ENCODE measurements around the gene MGLL. TPM values are rescaled to one million over a fixed set of nuclear protein-coding genes. Genes with fewer than 3 reads are reported as not detected.

Gene MGLL
- total RNA-seq, 1 experiment from 2014 or later, result 6.8 TPM

GRCh38 chr3:127743351-127744252 lies 78.7 kb downstream of the MGLL start:
- H3K9me3 ChIP-seq (ENCODE audit: control insufficient read depth in 1 of 2, insufficient read depth in 1 of 2, low read depth in 1 of 2, low read length in 2 of 2), result no peaks in the 10 kb centered on the region
- no peak overlapping the region for H3K9ac ChIP-seq (ENCODE audit: low read length)
- no peaks in the 10 kb centered on the region for H4K20me1 ChIP-seq (ENCODE audit: insufficient read depth)
- H3K36me3 ChIP-seq (ENCODE audit: control insufficient read depth in 1 of 2, insufficient read depth in 2 of 2, low read length in 2 of 2), result no peaks in the 10 kb centered on the region
- no peak for ATAC-seq
- no peak overlapping the region for H2AFZ ChIP-seq (ENCODE audit: low read depth, low read length, poor library complexity, severe bottlenecking)
- ChIA-PET POLR2A (no interaction called here), RAD21 (ENCODE audit: low non-redundant PET in 1 of 2, low total read pairs in 2 of 2, uncharacterized antibody in 2 of 2, unreplicated experiment in 2 of 2) (no interaction called here), CTCF (no interaction called here)
- H3K4me2 ChIP-seq (ENCODE audit: low read length), result no peak overlapping the region
- intact Hi-C loops (cut with micrococcal nuclease), result no loop called here
- H3K4me3 ChIP-seq (replicated peaks in 1 of 2; ENCODE audit: low read depth in 1 of 2, low read length in 2 of 2), result no peak overlapping the region
- no peak overlapping the region for H3K27ac ChIP-seq (ENCODE audit: low read depth, low read length)
- no peaks in the 10 kb centered on the region for H3K79me2 ChIP-seq (ENCODE audit: insufficient read depth, low read length)
- H3K4me1 ChIP-seq (ENCODE audit: control insufficient read depth in 1 of 2, insufficient read depth in 2 of 2, low read length in 2 of 2), result peaks cover 16 to 30% of the 10 kb centered on the region in 2 experiments
- DNase-seq (ENCODE audit: low read depth, low spot score), result no peak
- BruUV-seq (replicated peaks), result no TSS peak
- TF ChIP-seq, protein P1, sequence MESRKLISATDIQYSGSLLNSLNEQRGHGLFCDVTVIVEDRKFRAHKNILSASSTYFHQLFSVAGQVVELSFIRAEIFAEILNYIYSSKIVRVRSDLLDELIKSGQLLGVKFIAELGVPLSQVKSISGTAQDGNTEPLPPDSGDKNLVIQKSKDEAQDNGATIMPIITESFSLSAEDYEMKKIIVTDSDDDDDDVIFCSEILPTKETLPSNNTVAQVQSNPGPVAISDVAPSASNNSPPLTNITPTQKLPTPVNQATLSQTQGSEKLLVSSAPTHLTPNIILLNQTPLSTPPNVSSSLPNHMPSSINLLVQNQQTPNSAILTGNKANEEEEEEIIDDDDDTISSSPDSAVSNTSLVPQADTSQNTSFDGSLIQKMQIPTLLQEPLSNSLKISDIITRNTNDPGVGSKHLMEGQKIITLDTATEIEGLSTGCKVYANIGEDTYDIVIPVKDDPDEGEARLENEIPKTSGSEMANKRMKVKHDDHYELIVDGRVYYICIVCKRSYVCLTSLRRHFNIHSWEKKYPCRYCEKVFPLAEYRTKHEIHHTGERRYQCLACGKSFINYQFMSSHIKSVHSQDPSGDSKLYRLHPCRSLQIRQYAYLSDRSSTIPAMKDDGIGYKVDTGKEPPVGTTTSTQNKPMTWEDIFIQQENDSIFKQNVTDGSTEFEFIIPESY (IDR thresholded peaks at IDR 0.05; ENCODE audit: extremely low read depth, insufficient replicate concordance, low read length), result no peak
- TF ChIP-seq RAD21 (IDR thresholded peaks at IDR 0.05; ENCODE audit: low read depth) (no peak), ZFX (IDR thresholded peaks at IDR 0.05) (no peak), REST (IDR thresholded peaks at IDR 0.05; ENCODE audit: low read depth) (no peak), SIN3A (IDR thresholded peaks at IDR 0.05; ENCODE audit: low read depth) (no peak), SRF (IDR thresholded peaks at IDR 0.05; ENCODE audit: low read depth) (no peak), ZNF274 (IDR thresholded peaks at IDR 0.05; ENCODE audit: low read depth, low read length) (no peak), CBX3 (IDR thresholded peaks at IDR 0.05; ENCODE audit: low read depth) (no peak), ELF1 (IDR thresholded peaks at IDR 0.05; ENCODE audit: borderline replicate concordance, low read depth) (no peak), EGR1 (IDR thresholded peaks at IDR 0.05; ENCODE audit: low read depth) (no peak), EZH2 (IDR thresholded peaks at IDR 0.05) (no peak), POLR2A (IDR thresholded peaks at IDR 0.05; ENCODE audit: borderline replicate concordance, extremely low read depth, insufficient read depth, insufficient read length) (no peak), FOSL1 (IDR thresholded peaks at IDR 0.05; ENCODE audit: low read depth) (no peak), SP1 (IDR thresholded peaks at IDR 0.05; ENCODE audit: low read depth) (no peak), JUND (IDR thresholded peaks at IDR 0.05) (no peak), EZH2phosphoT487 (IDR thresholded peaks at IDR 0.05; ENCODE audit: borderline replicate concordance) (no peak)
- TF ChIP-seq, protein P2, sequence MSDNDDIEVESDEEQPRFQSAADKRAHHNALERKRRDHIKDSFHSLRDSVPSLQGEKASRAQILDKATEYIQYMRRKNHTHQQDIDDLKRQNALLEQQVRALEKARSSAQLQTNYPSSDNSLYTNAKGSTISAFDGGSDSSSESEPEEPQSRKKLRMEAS (IDR thresholded peaks at IDR 0.05), result no peak
- TF ChIP-seq, protein P3, sequence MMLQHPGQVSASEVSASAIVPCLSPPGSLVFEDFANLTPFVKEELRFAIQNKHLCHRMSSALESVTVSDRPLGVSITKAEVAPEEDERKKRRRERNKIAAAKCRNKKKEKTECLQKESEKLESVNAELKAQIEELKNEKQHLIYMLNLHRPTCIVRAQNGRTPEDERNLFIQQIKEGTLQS (IDR thresholded peaks at IDR 0.05), result no peak
- TF ChIP-seq, protein P4, sequence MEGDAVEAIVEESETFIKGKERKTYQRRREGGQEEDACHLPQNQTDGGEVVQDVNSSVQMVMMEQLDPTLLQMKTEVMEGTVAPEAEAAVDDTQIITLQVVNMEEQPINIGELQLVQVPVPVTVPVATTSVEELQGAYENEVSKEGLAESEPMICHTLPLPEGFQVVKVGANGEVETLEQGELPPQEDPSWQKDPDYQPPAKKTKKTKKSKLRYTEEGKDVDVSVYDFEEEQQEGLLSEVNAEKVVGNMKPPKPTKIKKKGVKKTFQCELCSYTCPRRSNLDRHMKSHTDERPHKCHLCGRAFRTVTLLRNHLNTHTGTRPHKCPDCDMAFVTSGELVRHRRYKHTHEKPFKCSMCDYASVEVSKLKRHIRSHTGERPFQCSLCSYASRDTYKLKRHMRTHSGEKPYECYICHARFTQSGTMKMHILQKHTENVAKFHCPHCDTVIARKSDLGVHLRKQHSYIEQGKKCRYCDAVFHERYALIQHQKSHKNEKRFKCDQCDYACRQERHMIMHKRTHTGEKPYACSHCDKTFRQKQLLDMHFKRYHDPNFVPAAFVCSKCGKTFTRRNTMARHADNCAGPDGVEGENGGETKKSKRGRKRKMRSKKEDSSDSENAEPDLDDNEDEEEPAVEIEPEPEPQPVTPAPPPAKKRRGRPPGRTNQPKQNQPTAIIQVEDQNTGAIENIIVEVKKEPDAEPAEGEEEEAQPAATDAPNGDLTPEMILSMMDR (IDR thresholded peaks at IDR 0.05 in 2 of 3, conservative IDR thresholded peaks at IDR 0.05 in 1 of 3; ENCODE audit: borderline replicate concordance in 1 of 3, insufficient read depth in 1 of 3, low read depth in 2 of 3, low read length in 2 of 3), result no peak
- H3K27me3 ChIP-seq (ENCODE audit: insufficient read depth, low read length), result no peaks in the 10 kb centered on the region
- H3K9me2 ChIP-seq (ENCODE audit: insufficient read depth), result no peaks in the 10 kb centered on the region
